Ascending aorta (tissue), 2 donors: Measurements from ENCODE around the gene KCND2. TPM values are rescaled to one million over a fixed set of nuclear protein-coding genes. Genes with fewer than 3 reads are reported as not detected.

ENCODE experiments used
- DNase-seq, 2 donors: peaks; one replicate each; pipeline ENCODE4 v3.0.0-alpha.2; 2019; ENCODE audit warnings: low spot score in 2 of 2
- H3K27ac ChIP-seq, 2 donors: fragments of 200-600 bp; sonication (generic); one replicate each; pipeline ENCODE4 v1.5.1; 2016 to 2017; ENCODE audit warnings: mild to moderate bottlenecking in 1 of 2
- H3K27me3 ChIP-seq: fragments of 200-600 bp; sonication (generic); one replicate; pipeline ENCODE4 v1.5.1; 2017
- H3K36me3 ChIP-seq, 2 donors: fragments of 200-600 bp; sonication (generic); one replicate each; pipeline ENCODE4 v1.5.1; 2016
- H3K4me1 ChIP-seq, 2 donors: fragments of 200-600 bp; sonication (generic); one replicate each; pipeline ENCODE4 v1.5.1; 2016 to 2017; ENCODE audit warnings: mild to moderate bottlenecking in 1 of 2
- H3K4me3 ChIP-seq, 2 donors: fragments of 200-600 bp; sonication (generic); one replicate each; pipeline ENCODE4 v1.5.1; 2016 to 2017; ENCODE audit warnings: mild to moderate bottlenecking in 1 of 2
- H3K9me3 ChIP-seq, 2 donors: fragments of 200-600 bp; sonication (generic); one replicate each; pipeline ENCODE4 v1.5.1; 2016
- CTCF ChIP-seq, 3 experiments: fragments of 200-600 bp in 2 of 3; fragments of 450-650 bp in 1 of 3; sonication (generic) in 2 of 3; IDR thresholded peaks; one replicate each; pipeline ENCODE4 v1.5.1; 2016 to 2019; ENCODE audit warnings: antibody characterized with exemption in 3 of 3, mild to moderate bottlenecking in 1 of 3, moderate library complexity in 1 of 3
- intact Hi-C: fragments of 100-400 bp; cut with DNase I; formaldehyde crosslinking; loops from one replicate; pipeline ENCODE4 v1.15.1; 2023
- total RNA-seq: library from RNA; depleted of rRNA; stranded (reverse); fragments of >200 nt; gene quantifications from one replicate; pipeline ENCODE4 v1.1.0, GENCODE V29; 2016

The KCND2 gene
- total RNA-seq, 1 donor from 2014 or later: 0.21 TPM

- TF ChIP-seq CTCF (IDR thresholded peaks at IDR 0.05): no peak
- Histone ChIP-seq H3K27me3 (no peaks in the 10 kb centered on the region), H3K36me3 (no peaks in the 10 kb centered on the region), H3K27ac (no peak overlapping the region), H3K4me1 (no peaks in the 10 kb centered on the region), H3K4me3 (no peak overlapping the region), H3K9me3 (no peaks in the 10 kb centered on the region)
- intact Hi-C loops: no loop called here
- DNase-seq: no peak
Measured at GRCh38 chr7:120402079-120402767, 129.2 kb downstream of the KCND2 start.

- DNase-seq: no peak
- Histone ChIP-seq H3K36me3 (no peaks in the 10 kb centered on the region), H3K4me3 (no peak overlapping the region), H3K27ac (no peak overlapping the region), H3K9me3 (no peaks in the 10 kb centered on the region), H3K4me1 (no peaks in the 10 kb centered on the region), H3K27me3 (no peaks in the 10 kb centered on the region)
- intact Hi-C loops: no loop called here
- no peak for TF ChIP-seq CTCF (IDR thresholded peaks at IDR 0.05)
Measured at GRCh38 chr7:120402801-120403200, 129.8 kb downstream of the KCND2 start.

GRCh38 chr7:120404042-120404441, 131.1 kb downstream of the KCND2 start:
- Histone ChIP-seq H3K4me1 (no peaks in the 10 kb centered on the region), H3K36me3 (no peaks in the 10 kb centered on the region), H3K9me3 (no peaks in the 10 kb centered on the region), H3K27me3 (no peaks in the 10 kb centered on the region), H3K4me3 (no peak overlapping the region), H3K27ac (no peak overlapping the region)
- TF ChIP-seq CTCF (IDR thresholded peaks at IDR 0.05): no peak
- intact Hi-C loops: no loop called here
- no peak for DNase-seq

GRCh38 chr7:120405652-120406051, 132.7 kb downstream of the KCND2 start:
- Histone ChIP-seq H3K9me3 (no peaks in the 10 kb centered on the region), H3K4me1 (no peaks in the 10 kb centered on the region), H3K27ac (no peak overlapping the region), H3K36me3 (no peaks in the 10 kb centered on the region), H3K27me3 (no peaks in the 10 kb centered on the region), H3K4me3 (no peak overlapping the region)
- no peak for DNase-seq
- TF ChIP-seq CTCF (IDR thresholded peaks at IDR 0.05): no peak
- intact Hi-C loops: no loop called here

GRCh38 chr7:120407010-120407409, 134.0 kb downstream of the KCND2 start:
- no peaks in the 10 kb centered on the region for H3K4me1 ChIP-seq
- H3K27ac ChIP-seq: no peak overlapping the region

More at GRCh38 chr7:120407010-120407409, 134.0 kb downstream of the KCND2 start:
- Histone ChIP-seq H3K4me3 (no peak overlapping the region), H3K27me3 (no peaks in the 10 kb centered on the region), H3K36me3 (no peaks in the 10 kb centered on the region), H3K9me3 (no peaks in the 10 kb centered on the region)
- intact Hi-C loops: no loop called here
- DNase-seq: no peak
- no peak for TF ChIP-seq CTCF (IDR thresholded peaks at IDR 0.05)
